SK-N-SH (cell line): ENCODE results near the gene HOXC5. TPM values are rescaled to one million over a fixed set of nuclear protein-coding genes. Genes with fewer than 3 reads are reported as not detected.

ENCODE experiments used
- CTCF ChIA-PET: fragments of 300-600, 350-600 bp; formaldehyde crosslinking; extraction: SDS; loops from one replicate; lab custom pipeline; 2021; lab: Yijun Ruan, JAX
- POLR2A ChIA-PET: fragments of 350-600 bp; sonication (Branson Sonifier 250); formaldehyde crosslinking; extraction: SDS; loops from one replicate; lab custom pipeline; 2020; ENCODE audit warnings: antibody characterized with exemption, inconsistent platforms; lab: Yijun Ruan, JAX
- DNase-seq: peaks from one replicate; pipeline ENCODE4 v3.0.0; 2012
- H2AFZ ChIP-seq: fragments of 200-600 bp; sonication (generic); 2 replicates; pipeline ENCODE4 v1.8.1; 2016; ENCODE audit warnings: antibody characterized with exemption, mild to moderate bottlenecking, low read depth
- H3F3A ChIP-seq: fragments of 200-600 bp; sonication (generic); replicated peaks from 2 replicates; pipeline ENCODE3; 2016; ENCODE audit warnings: antibody characterized with exemption, mild to moderate bottlenecking; ENCODE audit not compliant: insufficient read depth
- H3K27ac ChIP-seq, 2 experiments: fragments of 200-500 bp in 1 of 2; fragments of 200-600 bp in 1 of 2; sonication (Bioruptor generic) in 1 of 2; sonication (generic), shearing (Covaris generic) in 1 of 2; 2 replicates each; pipeline versions ENCODE4 v1.5.1 to v1.6.1; 2014 to 2016; ENCODE audit warnings: low read depth in 2 of 2, inconsistent platforms in 1 of 2, low read length in 1 of 2, mild to moderate bottlenecking in 1 of 2, mixed read lengths in 1 of 2
- H3K27me3 ChIP-seq: fragments of 200-600 bp; sonication (generic), shearing (Covaris generic); 2 replicates; pipeline ENCODE4 v1.6.1; 2016; ENCODE audit warnings: mixed run types; ENCODE audit not compliant: insufficient read depth
- H3K36me3 ChIP-seq, 2 experiments: fragments of 200-500 bp in 1 of 2; fragments of 200-600 bp in 1 of 2; sonication (Bioruptor generic) in 1 of 2; sonication (generic) in 1 of 2; replicated peaks in 1 of 2; 2 replicates each; pipeline versions ENCODE3 to v1.5.1; 2014 to 2016; ENCODE audit warnings: low read length in 1 of 2, mild to moderate bottlenecking in 1 of 2; ENCODE audit not compliant: insufficient read depth in 2 of 2, control insufficient read depth in 1 of 2
- H3K4me1 ChIP-seq, 2 experiments: fragments of 200-500 bp in 1 of 2; fragments of 200-600 bp in 1 of 2; sonication (Bioruptor generic) in 1 of 2; sonication (generic), shearing (Covaris generic) in 1 of 2; 2 replicates each; pipeline versions ENCODE4 v1.5.1 to v1.6.1; 2014 to 2016; ENCODE audit warnings: low read depth in 1 of 2, low read length in 1 of 2, mixed run types in 1 of 2; ENCODE audit not compliant: insufficient read depth in 2 of 2, control insufficient read depth in 1 of 2
- H3K4me2 ChIP-seq: fragments of 200-600 bp; sonication (generic), shearing (Covaris generic); 2 replicates; pipeline ENCODE4 v1.6.1; 2017; ENCODE audit warnings: mixed run types
- H3K4me3 ChIP-seq, 2 experiments: fragments of 200-500 bp in 1 of 2; fragments of 200-600 bp in 1 of 2; sonication (Bioruptor generic) in 1 of 2; sonication (generic), shearing (Covaris generic) in 1 of 2; 2 replicates each; pipeline versions ENCODE4 v1.5.1 to v1.8.1; 2014 to 2016; ENCODE audit warnings: low read depth in 2 of 2, inconsistent platforms in 1 of 2, low read length in 1 of 2, mild to moderate bottlenecking in 1 of 2, mixed read lengths in 1 of 2, moderate library complexity in 1 of 2
- H3K79me2 ChIP-seq: fragments of 200-600 bp; sonication (generic); 2 replicates; pipeline ENCODE4 v1.8.1; 2017; ENCODE audit warnings: mild to moderate bottlenecking; ENCODE audit not compliant: insufficient read depth
- H3K9ac ChIP-seq: fragments of 200-600 bp; sonication (generic); 2 replicates; pipeline ENCODE4 v1.6.1; 2017; ENCODE audit warnings: mixed run types
- H3K9me2 ChIP-seq: fragments of 200-600 bp; sonication (generic); 2 replicates; pipeline ENCODE4 v1.6.1; 2017; ENCODE audit warnings: mixed run types
- H3K9me3 ChIP-seq: fragments of 200-600 bp; sonication (generic); 2 replicates; pipeline ENCODE4 v1.6.1; 2017; ENCODE audit warnings: mixed run types, mild to moderate bottlenecking, moderate library complexity
- H4K20me1 ChIP-seq: fragments of 200-600 bp; sonication (generic); 2 replicates; pipeline ENCODE4 v1.6.1; 2017; ENCODE audit warnings: mild to moderate bottlenecking, mixed run types; ENCODE audit not compliant: insufficient read depth
- CTCF ChIP-seq: fragments of 200-600 bp; sonication (generic); IDR thresholded peaks from 2 replicates; pipeline ENCODE4 v1.6.1; 2017; ENCODE audit warnings: antibody characterized with exemption, mild to moderate bottlenecking, moderate library complexity
- EP300 ChIP-seq, 2 experiments: IDR thresholded peaks; 2 replicates each; pipeline versions ENCODE4 v1.4.0 to v1.6.1; 2012; ENCODE audit warnings: borderline replicate concordance in 1 of 2, low read depth in 1 of 2, low read length in 1 of 2
- FOSL2 ChIP-seq: IDR thresholded peaks from 2 replicates; pipeline ENCODE4 v1.4.0; 2012; ENCODE audit warnings: low read depth, mild to moderate bottlenecking, moderate library complexity, borderline replicate concordance
- MEF2A ChIP-seq: IDR thresholded peaks from 2 replicates; pipeline ENCODE4 v1.4.0; 2012; ENCODE audit warnings: low read depth, borderline replicate concordance
- NFIC ChIP-seq: IDR thresholded peaks from 2 replicates; pipeline ENCODE4 v1.4.0; 2012; ENCODE audit warnings: borderline replicate concordance
- PBX3 ChIP-seq: IDR thresholded peaks from 2 replicates; pipeline ENCODE4; 2012
- RAD21 ChIP-seq: IDR thresholded peaks from 2 replicates; pipeline ENCODE4 v1.6.1; 2012; ENCODE audit warnings: mild to moderate bottlenecking, low read length
- REST ChIP-seq: IDR thresholded peaks from 2 replicates; pipeline ENCODE4 v1.6.1; 2012; ENCODE audit warnings: mild to moderate bottlenecking, low read depth, low read length, moderate library complexity
- SMC3 ChIP-seq: IDR thresholded peaks from 2 replicates; pipeline ENCODE4 v1.6.1; 2012; ENCODE audit warnings: low read depth, low read length, improper control_type of control experiment
- YY1 ChIP-seq: IDR thresholded peaks from 2 replicates; pipeline ENCODE4 v1.4.0; 2012; ENCODE audit warnings: low read depth, mild to moderate bottlenecking
- WGBS: methylation state at CpG from one replicate; pipeline ENCODE4 v1.1.6; 2017; ENCODE audit warnings: low lambda C conversion rate; 5-methylcytosine and 5-hydroxymethylcytosine counted together
- polyA plus RNA-seq, 3 experiments: library from polyadenylated mRNA; depleted of rRNA; stranded (reverse); fragments of >200 nt; gene quantifications; 2 replicates each; pipeline ENCODE4 v1.2.3, GENCODE V29; 2012

The HOXC5 gene
- polyA plus RNA-seq, 1 of the 3 experiments (the other 2 are of a cell fraction) = 2.1 TPM

- H3K36me3 ChIP-seq = no peaks in the 10 kb centered on the region
- H3K9me2 ChIP-seq = no peaks in the 10 kb centered on the region
- DNase-seq = peak; percentile 55
- peaks cover 5% of the 10 kb centered on the region for H3F3A ChIP-seq
- H3K9me3 ChIP-seq = no peaks in the 10 kb centered on the region
- TF ChIP-seq NFIC (no peak), SMC3 (no peak), FOSL2 (no peak), EP300 (IDR thresholded peaks at IDR 0.05; ENCODE audit: borderline replicate concordance in 1 of 2, low read depth in 1 of 2, low read length in 1 of 2) (no peak), YY1 (no peak), PBX3 (no peak), MEF2A (no peak), REST (no peak), CTCF (no peak), RAD21 (no peak)
- TF ChIP-seq, all 33 proteins: peak for 0
- Histone ChIP-seq H3K79me2 (no peaks in the 10 kb centered on the region), H2AFZ (no peak overlapping the region), H3K27ac (no peak overlapping the region), H3K4me2 (peak overlapping the region; percentile 33; the same call in 1 of the 2 replicates), H3K4me3 (no peak overlapping the region; a peak in 1 of 4 replicates), H4K20me1 (no peaks in the 10 kb centered on the region), H3K4me1 (peaks cover 0 to 9% of the 10 kb centered on the region in 2 experiments; a peak in 2 of 4 replicates), H3K27me3 (peaks cover 81% of the 10 kb centered on the region), H3K9ac (no peak overlapping the region)
- POLR2A ChIA-PET = interaction anchor here (0.6 kb wide), 1 partner anchor 321 kb away, joined by 5 read pairs; no protein-coding TSS in a partner anchor
- WGBS = 44% methylated on average over 41 of the region's 60 CpGs
- CTCF ChIA-PET = interaction anchor here (12.5 to 24.5 kb wide), 4 partner anchors 8 to 220 kb away, joined by 188 to 568 read pairs (median 203); partner anchors contain the start of genes HOXC10 and SMUG1
These were observed 38.4 kb upstream of the HOXC5 start for GRCh38 chr12:53994264-53995001.
